ENCODE measurements around the gene EPHA8. TPM values are rescaled to one million over a fixed set of nuclear protein-coding genes. Genes with fewer than 3 reads are reported as not detected.

EPHA8 gene
- total and polyA plus RNA-seq, 2 donors (not counting 1 experiment from before 2014, with no cell fraction given) = not detected

DNA sequence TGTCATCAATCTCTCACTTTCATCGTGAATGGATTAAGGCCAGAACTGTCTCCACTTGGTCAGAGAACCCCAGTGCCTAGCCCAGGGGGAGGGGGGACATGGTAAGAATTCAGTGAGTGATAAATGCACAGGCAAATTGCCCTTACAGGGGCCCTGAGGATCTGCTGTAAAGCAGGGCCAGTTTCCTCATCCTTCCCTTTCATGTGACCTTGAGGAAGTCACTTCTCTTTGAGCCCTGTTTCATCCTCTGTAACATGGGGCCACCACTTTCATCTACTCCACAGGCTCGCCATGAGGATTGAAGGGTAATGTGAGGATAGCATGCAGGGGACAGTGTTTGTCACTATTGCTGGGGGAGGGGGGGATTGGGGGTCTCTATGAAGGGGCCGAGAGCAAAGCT, 45.1 kb downstream of the EPHA8 start:
- Mint-ChIP-seq H3K9me3 (ENCODE audit: insufficient read depth) (no peaks in the 10 kb centered on the region), H3K4me1 (no peaks in the 10 kb centered on the region), H3K27me3 (peaks cover 65% of the 10 kb centered on the region), H3K27ac (no peak overlapping the region), H3K4me3 (no peak overlapping the region)
- ATAC-seq (ENCODE audit: low read depth) (no peak), DNase-seq (no peak)
- no peak overlapping the region for H3K27ac ChIP-seq (ENCODE audit: low read length in 2 of 2)
- no peak overlapping the region for H3K4me2 ChIP-seq (replicated peaks; ENCODE audit: low read depth, low read length, poor library complexity, severe bottlenecking)
- no peaks in the 10 kb centered on the region for H3K4me1 ChIP-seq (ENCODE audit: control insufficient read depth in 2 of 2, insufficient read depth in 2 of 2, low read length in 2 of 2)
- no peak overlapping the region for H3K4me3 ChIP-seq (ENCODE audit: control extremely low read depth in 1 of 5, extremely low read depth in 1 of 5, insufficient read depth in 1 of 5, low read depth in 2 of 5, low read length in 4 of 5)
- CTCF ChIA-PET = no interaction called here
- H2AFZ ChIP-seq (ENCODE audit: insufficient read depth, low read depth, low read length, poor library complexity, severe bottlenecking) = no peak overlapping the region
- H3K27me3 ChIP-seq (replicated peaks in 1 of 4; ENCODE audit: control extremely low read depth in 1 of 4, control insufficient read depth in 3 of 4, insufficient read depth in 4 of 4, low read length in 3 of 4) = peaks cover 0 to 13% (median 0%) of the 10 kb centered on the region in 4 experiments
- TF ChIP-seq EZH2 (IDR thresholded peaks at IDR 0.05; ENCODE audit: borderline replicate concordance, insufficient read depth, low read depth, low read length, poor library complexity, severe bottlenecking) = no peak
- TF ChIP-seq, protein P1, sequence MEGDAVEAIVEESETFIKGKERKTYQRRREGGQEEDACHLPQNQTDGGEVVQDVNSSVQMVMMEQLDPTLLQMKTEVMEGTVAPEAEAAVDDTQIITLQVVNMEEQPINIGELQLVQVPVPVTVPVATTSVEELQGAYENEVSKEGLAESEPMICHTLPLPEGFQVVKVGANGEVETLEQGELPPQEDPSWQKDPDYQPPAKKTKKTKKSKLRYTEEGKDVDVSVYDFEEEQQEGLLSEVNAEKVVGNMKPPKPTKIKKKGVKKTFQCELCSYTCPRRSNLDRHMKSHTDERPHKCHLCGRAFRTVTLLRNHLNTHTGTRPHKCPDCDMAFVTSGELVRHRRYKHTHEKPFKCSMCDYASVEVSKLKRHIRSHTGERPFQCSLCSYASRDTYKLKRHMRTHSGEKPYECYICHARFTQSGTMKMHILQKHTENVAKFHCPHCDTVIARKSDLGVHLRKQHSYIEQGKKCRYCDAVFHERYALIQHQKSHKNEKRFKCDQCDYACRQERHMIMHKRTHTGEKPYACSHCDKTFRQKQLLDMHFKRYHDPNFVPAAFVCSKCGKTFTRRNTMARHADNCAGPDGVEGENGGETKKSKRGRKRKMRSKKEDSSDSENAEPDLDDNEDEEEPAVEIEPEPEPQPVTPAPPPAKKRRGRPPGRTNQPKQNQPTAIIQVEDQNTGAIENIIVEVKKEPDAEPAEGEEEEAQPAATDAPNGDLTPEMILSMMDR (IDR thresholded peaks at IDR 0.05) = no peak
- intact Hi-C loops (cut with micrococcal nuclease) = no loop called here
- POLR2A ChIA-PET = no interaction called here
- 83% methylated on average over 1 of the region's 3 CpGs for WGBS (ENCODE audit: insufficient coverage)
- H3K79me2 ChIP-seq (ENCODE audit: control insufficient read depth, insufficient read depth, low read length) = no peaks in the 10 kb centered on the region
- H3K36me3 ChIP-seq (replicated peaks in 1 of 2; ENCODE audit: control extremely low read depth in 1 of 2, control insufficient read depth in 1 of 2, extremely low read depth in 1 of 2, insufficient read depth in 2 of 2, low read length in 1 of 2) = no peaks in the 10 kb centered on the region
- no peaks in the 10 kb centered on the region for H3K9me3 ChIP-seq (ENCODE audit: control extremely low read depth in 1 of 3, control insufficient read depth in 2 of 3, insufficient read depth in 1 of 3, low read length in 2 of 3)
- no peaks in the 10 kb centered on the region for H4K20me1 ChIP-seq (ENCODE audit: control insufficient read depth, insufficient read depth, low read length, poor library complexity, severe bottlenecking)
- no peak overlapping the region for H3K9ac ChIP-seq (ENCODE audit: low read length)

DNA sequence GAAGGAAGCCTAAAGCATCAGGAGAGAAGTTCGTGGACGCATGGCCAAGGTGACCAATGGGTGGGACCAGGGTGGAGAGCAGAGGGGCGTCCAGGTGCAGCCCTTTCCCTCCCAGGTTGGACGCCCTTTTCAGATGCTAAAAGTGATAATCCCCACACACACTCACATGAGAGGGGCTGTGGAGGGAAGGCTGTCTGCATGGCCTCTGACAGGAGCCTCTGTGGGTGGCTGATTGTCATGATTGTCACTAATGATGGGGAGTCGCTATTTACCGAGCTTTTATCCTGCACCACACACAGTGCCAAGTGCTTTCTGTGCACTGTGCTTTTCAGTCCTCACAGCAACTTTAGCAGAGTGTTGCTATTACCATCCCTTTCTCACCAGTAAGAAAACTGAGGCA, 46.0 kb downstream of the EPHA8 start:
- Histone ChIP-seq H3K79me2 (ENCODE audit: control insufficient read depth, insufficient read depth, low read length) (no peaks in the 10 kb centered on the region), H3K9me3 (ENCODE audit: control extremely low read depth in 1 of 3, control insufficient read depth in 2 of 3, insufficient read depth in 1 of 3, low read length in 2 of 3) (peaks cover 0 to 5% (median 0%) of the 10 kb centered on the region in 3 donors), H3K27me3 (replicated peaks in 1 of 4; ENCODE audit: control extremely low read depth in 1 of 4, control insufficient read depth in 3 of 4, insufficient read depth in 4 of 4, low read length in 3 of 4) (peaks cover 0 to 13% (median 0%) of the 10 kb centered on the region in 4 experiments), H3K36me3 (replicated peaks in 1 of 2; ENCODE audit: control extremely low read depth in 1 of 2, control insufficient read depth in 1 of 2, extremely low read depth in 1 of 2, insufficient read depth in 2 of 2, low read length in 1 of 2) (no peaks in the 10 kb centered on the region), H4K20me1 (ENCODE audit: control insufficient read depth, insufficient read depth, low read length, poor library complexity, severe bottlenecking) (no peaks in the 10 kb centered on the region), H3K4me2 (replicated peaks; ENCODE audit: low read depth, low read length, poor library complexity, severe bottlenecking) (no peak overlapping the region), H3K4me3 (ENCODE audit: control extremely low read depth in 1 of 5, extremely low read depth in 1 of 5, insufficient read depth in 1 of 5, low read depth in 2 of 5, low read length in 4 of 5) (no peak overlapping the region), H3K9ac (ENCODE audit: low read length) (no peak overlapping the region), H3K27ac (ENCODE audit: low read length in 2 of 2) (no peak overlapping the region), H3K4me1 (ENCODE audit: control insufficient read depth in 2 of 2, insufficient read depth in 2 of 2, low read length in 2 of 2) (no peaks in the 10 kb centered on the region), H2AFZ (ENCODE audit: insufficient read depth, low read depth, low read length, poor library complexity, severe bottlenecking) (no peak overlapping the region)
- Mint-ChIP-seq H3K27ac (no peak overlapping the region), H3K9me3 (ENCODE audit: insufficient read depth) (no peaks in the 10 kb centered on the region), H3K4me1 (no peaks in the 10 kb centered on the region), H3K4me3 (no peak overlapping the region), H3K27me3 (peaks cover 65% of the 10 kb centered on the region)
- ChIA-PET CTCF (no interaction called here), POLR2A (no interaction called here)
- DNase-seq (no peak), ATAC-seq (ENCODE audit: low read depth) (no peak)
- WGBS (ENCODE audit: insufficient coverage) = 26% methylated on average over 3 of the region's 6 CpGs
- intact Hi-C loops (cut with micrococcal nuclease) = no loop called here
- TF ChIP-seq, protein P1 (IDR thresholded peaks at IDR 0.05) = no peak
- TF ChIP-seq EZH2 (IDR thresholded peaks at IDR 0.05; ENCODE audit: borderline replicate concordance, insufficient read depth, low read depth, low read length, poor library complexity, severe bottlenecking) = no peak
